ENCODE measurements around the gene EPS8L1. TPM values are rescaled to one million over a fixed set of nuclear protein-coding genes. Genes with fewer than 3 reads are reported as not detected.

EPS8L1 gene
- total RNA-seq, 1 donor: 2.2 TPM

GRCh38 chr19:55080968-55081769 is 5.5 kb downstream of the EPS8L1 start:
- TF ChIP-seq, protein P1, sequence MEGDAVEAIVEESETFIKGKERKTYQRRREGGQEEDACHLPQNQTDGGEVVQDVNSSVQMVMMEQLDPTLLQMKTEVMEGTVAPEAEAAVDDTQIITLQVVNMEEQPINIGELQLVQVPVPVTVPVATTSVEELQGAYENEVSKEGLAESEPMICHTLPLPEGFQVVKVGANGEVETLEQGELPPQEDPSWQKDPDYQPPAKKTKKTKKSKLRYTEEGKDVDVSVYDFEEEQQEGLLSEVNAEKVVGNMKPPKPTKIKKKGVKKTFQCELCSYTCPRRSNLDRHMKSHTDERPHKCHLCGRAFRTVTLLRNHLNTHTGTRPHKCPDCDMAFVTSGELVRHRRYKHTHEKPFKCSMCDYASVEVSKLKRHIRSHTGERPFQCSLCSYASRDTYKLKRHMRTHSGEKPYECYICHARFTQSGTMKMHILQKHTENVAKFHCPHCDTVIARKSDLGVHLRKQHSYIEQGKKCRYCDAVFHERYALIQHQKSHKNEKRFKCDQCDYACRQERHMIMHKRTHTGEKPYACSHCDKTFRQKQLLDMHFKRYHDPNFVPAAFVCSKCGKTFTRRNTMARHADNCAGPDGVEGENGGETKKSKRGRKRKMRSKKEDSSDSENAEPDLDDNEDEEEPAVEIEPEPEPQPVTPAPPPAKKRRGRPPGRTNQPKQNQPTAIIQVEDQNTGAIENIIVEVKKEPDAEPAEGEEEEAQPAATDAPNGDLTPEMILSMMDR (IDR thresholded peaks at IDR 0.05; ENCODE audit: insufficient read depth, low read depth, low read length): no peak
- peak overlapping the region; percentile 68 for H3K4me3 ChIP-seq (ENCODE audit: low read depth, low read length)
- peak; percentile 73 for DNase-seq (ENCODE audit: low read depth)

DNA sequence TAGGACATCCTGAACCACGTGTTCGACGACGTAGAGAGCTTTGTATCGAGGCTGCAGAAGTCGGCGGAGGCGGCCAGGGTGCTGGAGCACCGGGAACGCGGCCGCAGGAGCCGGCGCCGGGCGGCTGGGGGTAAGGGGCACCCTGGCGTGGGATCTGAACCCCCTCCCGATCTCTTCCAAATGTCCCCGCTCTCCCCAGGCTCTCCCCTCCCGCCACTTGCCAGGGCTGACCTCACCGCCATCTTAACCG is 6.0 kb downstream of the EPS8L1 start:
- no peak for DNase-seq (ENCODE audit: low read depth)
- TF ChIP-seq, protein P1 (IDR thresholded peaks at IDR 0.05; ENCODE audit: insufficient read depth, low read depth, low read length): no peak
- peak overlapping the region; percentile 68 for H3K4me3 ChIP-seq (ENCODE audit: low read depth, low read length)

GRCh38 chr19:55082020-55082851 is 6.6 kb downstream of the EPS8L1 start:
- DNase-seq (ENCODE audit: low read depth): peak; percentile 49
- peak overlapping the region; percentile 68 for H3K4me3 ChIP-seq (ENCODE audit: low read depth, low read length)
- TF ChIP-seq, protein P1 (IDR thresholded peaks at IDR 0.05; ENCODE audit: insufficient read depth, low read depth, low read length): no peak

DNA sequence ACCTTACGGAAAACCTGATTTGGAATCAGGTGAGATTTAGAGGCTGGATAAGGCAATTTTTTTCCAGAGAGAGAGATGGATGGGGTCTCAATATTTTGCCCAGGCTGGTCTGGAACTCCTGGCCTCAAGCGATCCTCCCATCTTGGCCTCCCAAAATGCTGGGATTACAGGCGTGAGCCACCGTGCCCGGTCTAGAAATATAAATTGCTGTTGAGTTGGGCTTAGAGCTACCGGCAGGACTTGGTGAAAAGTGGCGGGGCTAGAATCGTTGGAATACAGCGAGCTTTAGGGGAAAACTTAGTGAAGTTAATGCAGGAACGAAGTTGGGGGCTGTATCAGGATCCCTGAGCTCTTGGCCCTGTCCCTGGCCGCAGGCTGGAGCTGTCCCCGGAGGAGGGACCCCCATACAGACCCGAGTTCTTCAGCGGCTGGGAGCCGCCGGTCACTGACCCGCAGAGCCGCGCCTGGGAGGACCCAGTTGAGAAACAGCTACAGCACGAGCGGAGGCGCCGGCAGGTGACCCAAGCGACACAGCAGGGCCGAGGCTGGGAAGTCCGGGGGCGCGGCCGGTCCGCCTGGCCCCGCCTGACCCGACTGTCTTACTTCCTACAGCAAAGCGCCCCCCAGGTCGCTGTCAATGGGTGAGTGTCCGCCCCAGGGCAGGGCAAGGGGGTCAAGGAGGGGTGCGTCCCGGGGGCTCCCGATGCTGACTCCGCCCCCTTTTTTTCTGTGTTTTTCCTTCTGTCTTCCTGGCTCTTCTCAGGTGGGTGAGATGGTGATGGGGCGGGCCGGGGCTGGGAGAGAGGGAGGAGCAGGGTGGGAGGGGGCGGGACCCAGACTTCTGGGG is 7.6 kb downstream of the EPS8L1 start:
- DNase-seq (ENCODE audit: low read depth): no peak
- TF ChIP-seq, protein P1 (IDR thresholded peaks at IDR 0.05; ENCODE audit: insufficient read depth, low read depth, low read length): no peak
- no peak overlapping the region for H3K4me3 ChIP-seq (ENCODE audit: low read depth, low read length)

- no peak for DNase-seq (ENCODE audit: low read depth)
- TF ChIP-seq, protein P1 (IDR thresholded peaks at IDR 0.05; ENCODE audit: insufficient read depth, low read depth, low read length): no peak
Measured at GRCh38 chr19:55084416-55084815, 8.7 kb downstream of the EPS8L1 start.

GRCh38 chr19:55085923-55086715 is 10.4 kb downstream of the EPS8L1 start:
- H3K4me3 ChIP-seq (ENCODE audit: low read depth, low read length): peak overlapping the region; percentile 56
- TF ChIP-seq, protein P1 (IDR thresholded peaks at IDR 0.05; ENCODE audit: insufficient read depth, low read depth, low read length): no peak
- DNase-seq (ENCODE audit: low read depth): no peak

More at GRCh38 chr19:55084416-55084815, 8.7 kb downstream of the EPS8L1 start:
- H3K4me3 ChIP-seq (ENCODE audit: low read depth, low read length): no peak overlapping the region
